Measurements from ENCODE around the gene NIPA2. TPM values are rescaled to one million over a fixed set of nuclear protein-coding genes. Genes with fewer than 3 reads are reported as not detected.

The NIPA2 gene
- total and polyA plus RNA-seq, 2 of the 8 experiments (the other 6 are each of a cell fraction or from before 2014, with no cell fraction given): 38.5 to 81.7 TPM

- TF ChIP-seq EGR1 (IDR thresholded peaks at IDR 0.05; ENCODE audit: borderline replicate concordance, low read depth, low read length): no peak
- no peak for TF ChIP-seq TCF12 (IDR thresholded peaks at IDR 0.05; ENCODE audit: low read depth, low read length)
- TF ChIP-seq E2F6 (IDR thresholded peaks at IDR 0.05): no peak
- TF ChIP-seq GTF2F1 (IDR thresholded peaks at IDR 0.05; ENCODE audit: borderline replicate concordance, low read depth, low read length): no peak
These were observed 24.6 kb upstream of the NIPA2 start (continued) for GRCh38 chr15:22813844-22814243.

Measured in H1 (cell line).